NCI-H2196 treated with DMSO at 0.1 percent for 48 hours (cell line): ENCODE results near the gene BCAT1.

Source experiments
- DNase-seq: peaks from one replicate; lab custom pipeline; 2025; ENCODE audit not compliant: unreplicated experiment; lab: John Stamatoyannopoulos, UW

The BCAT1 gene, protein sequence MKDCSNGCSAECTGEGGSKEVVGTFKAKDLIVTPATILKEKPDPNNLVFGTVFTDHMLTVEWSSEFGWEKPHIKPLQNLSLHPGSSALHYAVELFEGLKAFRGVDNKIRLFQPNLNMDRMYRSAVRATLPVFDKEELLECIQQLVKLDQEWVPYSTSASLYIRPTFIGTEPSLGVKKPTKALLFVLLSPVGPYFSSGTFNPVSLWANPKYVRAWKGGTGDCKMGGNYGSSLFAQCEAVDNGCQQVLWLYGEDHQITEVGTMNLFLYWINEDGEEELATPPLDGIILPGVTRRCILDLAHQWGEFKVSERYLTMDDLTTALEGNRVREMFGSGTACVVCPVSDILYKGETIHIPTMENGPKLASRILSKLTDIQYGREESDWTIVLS

GRCh38 chr12:24948757-24949722 lies at the start of gene BCAT1:
Gene BCAT1, minus strand, starts transcription at chr12:24949101. Its CDS starts 169 bp downstream, at chr12:24948932.
- DNase-seq, result no peak

DNA sequence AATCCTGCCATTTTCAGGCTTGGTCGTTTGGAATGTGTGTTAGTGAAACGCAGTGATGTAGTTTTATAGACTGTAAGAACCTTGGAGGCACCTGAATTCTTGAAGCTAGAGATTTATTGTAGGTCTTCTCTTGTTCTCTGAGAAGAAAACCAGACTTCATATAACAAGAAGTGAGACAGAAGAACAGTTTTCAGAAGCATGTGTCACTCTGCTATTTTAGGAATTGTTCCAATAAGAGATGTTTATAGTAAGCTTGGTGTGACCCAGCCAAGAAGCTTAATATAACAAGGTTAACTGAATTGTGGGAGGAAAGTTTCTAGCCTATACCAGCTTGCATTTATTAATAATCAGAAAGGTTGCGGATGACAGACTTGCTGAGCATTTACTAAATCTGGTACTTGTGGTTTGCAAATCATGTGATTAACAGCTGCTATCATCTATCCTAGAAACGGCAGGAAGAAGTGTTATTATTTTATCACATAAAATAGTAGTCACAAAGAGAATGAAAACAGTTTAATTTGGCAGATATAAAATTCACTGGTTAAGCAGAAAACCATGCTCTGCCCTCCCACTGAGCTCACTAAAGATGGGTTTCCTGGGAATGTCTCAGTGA lies 49.2 kb upstream of the BCAT1 start:
- DNase-seq, result no peak

GRCh38 chr12:24997496-24997895 lies 48.6 kb upstream of the BCAT1 start:
- DNase-seq, result no peak

GRCh38 chr12:24996820-24997219 lies 47.9 kb upstream of the BCAT1 start:
- no peak for DNase-seq

DNA sequence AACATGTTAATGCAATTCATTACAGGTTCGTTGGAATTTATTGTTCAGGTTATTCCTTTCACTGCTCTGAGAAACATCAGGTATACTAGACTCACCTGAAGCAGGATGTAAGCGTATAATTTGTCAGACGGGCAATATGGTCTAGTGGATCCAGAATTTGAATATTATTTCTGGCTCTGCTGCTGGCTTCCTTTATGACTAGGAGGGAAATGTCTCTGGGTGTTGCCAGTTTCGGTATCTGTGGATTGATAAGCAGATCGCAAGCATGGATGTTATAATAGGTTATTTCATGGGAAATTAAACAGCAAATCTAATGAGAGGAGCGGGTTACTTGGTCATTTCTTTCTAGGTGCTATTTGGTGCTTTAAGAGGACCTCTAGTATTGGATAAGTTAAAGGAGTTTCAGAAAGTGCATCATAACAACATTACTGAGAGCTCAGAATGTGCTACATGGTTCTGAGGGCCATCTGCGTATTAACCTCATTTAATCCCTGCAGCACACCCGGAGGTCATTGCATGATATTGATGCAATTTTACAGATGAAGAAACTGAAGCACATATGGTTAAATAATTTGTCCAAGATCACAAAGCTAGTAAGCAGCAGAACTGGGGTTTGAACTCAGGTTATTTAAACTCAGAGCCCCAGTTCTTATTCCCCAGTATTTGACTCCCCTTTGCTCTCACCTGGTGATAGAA lies 47.3 kb upstream of the BCAT1 start:
- no peak for DNase-seq

GRCh38 chr12:24993793-24994192 lies 44.9 kb upstream of the BCAT1 start:
- DNase-seq, result no peak

- DNase-seq, result peak; percentile 80
Observed at GRCh38 chr12:24991209-24992049, 42.5 kb upstream of the BCAT1 start.

GRCh38 chr12:24989216-24989615 lies 40.3 kb upstream of the BCAT1 start:
- no peak for DNase-seq

GRCh38 chr12:24982250-24982649 lies 33.3 kb upstream of the BCAT1 start:
- DNase-seq, result no peak

DNA sequence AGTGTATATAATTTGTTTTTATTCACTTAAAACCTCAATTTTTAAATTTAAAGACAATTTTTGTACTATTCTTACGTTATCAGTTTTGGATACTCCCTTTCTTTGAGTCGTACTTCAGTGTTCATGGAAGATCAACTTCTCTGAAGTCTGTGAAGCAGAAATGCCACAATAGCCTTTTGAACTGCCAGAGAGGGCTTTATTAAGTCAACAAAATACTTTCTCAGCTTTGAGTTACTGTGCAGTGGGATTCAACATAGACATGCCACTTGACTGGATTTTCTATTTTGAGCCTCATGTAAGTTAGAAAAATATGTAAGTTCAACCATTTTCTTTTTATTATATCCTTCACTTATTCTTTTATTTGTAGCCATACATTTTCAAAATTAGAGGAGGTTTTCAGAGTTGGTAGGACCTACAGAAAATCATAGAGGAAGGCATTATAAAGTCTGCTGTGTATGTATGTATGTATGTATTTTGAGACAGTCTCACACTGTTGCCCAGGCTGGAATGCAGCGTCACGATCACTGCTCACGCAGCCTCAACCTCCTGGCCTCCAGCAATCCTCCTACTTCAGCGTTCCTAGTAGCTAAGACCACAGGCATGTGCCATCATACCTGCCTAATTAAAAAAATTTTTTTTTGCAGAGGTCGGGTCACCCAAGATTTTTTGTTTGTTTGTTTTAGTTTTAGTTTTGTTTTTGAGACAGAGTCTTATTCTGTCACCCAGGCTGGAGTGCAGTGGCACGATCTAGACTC lies 31.3 kb upstream of the BCAT1 start:
- no peak for DNase-seq

- DNase-seq, result no peak
Observed at GRCh38 chr12:24979329-24979728, 30.4 kb upstream of the BCAT1 start.

- DNase-seq, result no peak
Observed at GRCh38 chr12:24977711-24978110, 28.8 kb upstream of the BCAT1 start.

- DNase-seq, result no peak
Observed at GRCh38 chr12:24977060-24977459, 28.2 kb upstream of the BCAT1 start.

GRCh38 chr12:24975425-24975824 lies 26.5 kb upstream of the BCAT1 start:
- DNase-seq, result no peak

DNA sequence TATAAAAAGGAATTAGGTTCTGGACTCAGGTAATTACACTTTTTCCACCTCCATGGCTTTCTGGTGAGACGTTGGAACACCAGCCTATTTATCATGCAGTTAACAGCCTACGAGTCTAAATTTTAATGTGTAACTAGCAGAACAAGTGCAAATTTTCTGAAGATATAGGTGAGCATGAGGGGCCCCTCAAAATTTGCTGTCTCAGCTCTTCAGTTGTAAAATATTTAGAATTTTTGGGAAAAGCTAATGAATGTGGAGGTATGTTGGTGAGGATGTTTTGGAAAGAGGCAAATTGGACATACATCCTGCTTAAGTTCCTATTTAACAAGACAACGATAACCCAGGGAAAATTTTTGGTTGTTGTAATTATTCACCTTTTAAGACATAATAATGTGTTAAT lies 25.3 kb upstream of the BCAT1 start:
- DNase-seq, result no peak

DNA sequence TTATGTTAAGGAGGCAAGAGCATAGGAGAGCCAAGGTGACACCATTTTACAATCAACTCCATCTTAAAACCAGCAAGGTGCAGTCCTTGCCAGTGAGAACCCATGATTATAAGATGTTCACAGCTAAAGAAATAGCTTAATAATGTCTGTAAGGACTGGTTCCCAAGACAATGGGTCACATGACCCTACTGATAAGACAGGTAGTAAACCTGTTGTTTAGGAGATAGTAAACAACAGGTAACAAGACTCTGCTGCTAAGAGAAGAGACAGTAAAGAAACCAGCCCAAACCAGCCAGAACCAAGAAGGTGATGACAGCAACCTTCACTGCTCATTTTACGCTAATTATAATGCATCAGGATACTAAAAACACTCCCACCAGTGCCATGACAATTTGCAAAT lies 23.2 kb upstream of the BCAT1 start:
- DNase-seq, result no peak

GRCh38 chr12:24970177-24970576 lies 21.3 kb upstream of the BCAT1 start:
- no peak for DNase-seq

GRCh38 chr12:24966951-24967564 lies 18.2 kb upstream of the BCAT1 start:
- no peak for DNase-seq

DNA sequence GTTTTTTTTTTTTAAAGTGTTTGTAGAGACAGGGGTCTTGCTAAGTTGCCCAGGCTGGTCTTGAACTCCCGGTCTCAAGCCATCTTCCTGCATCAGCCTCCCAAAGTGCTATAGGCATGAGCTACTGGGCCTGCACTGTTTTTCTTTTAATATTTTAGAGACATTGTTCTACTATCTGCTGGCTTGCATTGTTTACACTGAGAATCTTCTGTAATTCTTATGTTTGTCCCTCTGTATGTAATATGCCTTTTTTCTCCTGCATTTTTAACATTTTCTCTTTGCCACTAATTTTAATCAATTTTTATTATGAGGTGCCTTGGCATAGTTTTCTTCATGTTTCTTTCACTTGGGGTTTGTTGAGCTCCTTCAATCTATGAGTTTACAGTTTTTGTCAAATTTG lies 15.4 kb upstream of the BCAT1 start:
- no peak for DNase-seq
